OCI-LY7 (cell line): ENCODE data around the gene XRCC3.

Experiments
- EZH2phosphoT487 ChIP-seq: fragments of 200-600 bp; sonication (generic); IDR thresholded peaks from 2 replicates; pipeline ENCODE4 v1.6.1; 2018; ENCODE audit warnings: low read depth, borderline replicate concordance, mild to moderate bottlenecking, mixed run types, antibody characterized with exemption, low read length, moderate library complexity, mixed read lengths
- TF ChIP-seq, protein P1 (sequence below): fragments of 200-600 bp; sonication (generic); conservative IDR thresholded peaks from 2 replicates; pipeline ENCODE4 v1.5.1; 2014; ENCODE audit warnings: mild to moderate bottlenecking, antibody characterized with exemption, low read length, moderate library complexity, mixed read lengths

DNA sequence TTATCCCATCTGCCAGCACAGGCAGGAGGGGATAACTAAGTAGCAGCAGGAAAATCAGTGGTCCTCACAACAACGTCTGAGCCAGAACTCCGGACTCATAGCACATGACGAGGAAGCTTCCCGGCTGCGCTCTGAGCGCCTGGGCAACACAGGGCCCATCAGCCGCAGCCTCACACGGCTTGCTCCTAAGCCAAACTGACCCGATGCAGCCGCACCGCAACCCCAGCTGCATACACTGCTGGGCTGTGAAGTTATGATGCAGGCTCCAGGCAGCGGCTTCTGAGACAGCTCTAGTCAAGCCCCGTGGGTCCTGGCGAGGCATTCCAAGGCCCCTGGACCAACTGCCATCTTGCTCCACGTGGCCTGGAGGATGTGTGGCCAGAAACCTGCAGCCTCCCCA is 28.4 kb upstream of the XRCC3 start:
- TF ChIP-seq, protein P1, sequence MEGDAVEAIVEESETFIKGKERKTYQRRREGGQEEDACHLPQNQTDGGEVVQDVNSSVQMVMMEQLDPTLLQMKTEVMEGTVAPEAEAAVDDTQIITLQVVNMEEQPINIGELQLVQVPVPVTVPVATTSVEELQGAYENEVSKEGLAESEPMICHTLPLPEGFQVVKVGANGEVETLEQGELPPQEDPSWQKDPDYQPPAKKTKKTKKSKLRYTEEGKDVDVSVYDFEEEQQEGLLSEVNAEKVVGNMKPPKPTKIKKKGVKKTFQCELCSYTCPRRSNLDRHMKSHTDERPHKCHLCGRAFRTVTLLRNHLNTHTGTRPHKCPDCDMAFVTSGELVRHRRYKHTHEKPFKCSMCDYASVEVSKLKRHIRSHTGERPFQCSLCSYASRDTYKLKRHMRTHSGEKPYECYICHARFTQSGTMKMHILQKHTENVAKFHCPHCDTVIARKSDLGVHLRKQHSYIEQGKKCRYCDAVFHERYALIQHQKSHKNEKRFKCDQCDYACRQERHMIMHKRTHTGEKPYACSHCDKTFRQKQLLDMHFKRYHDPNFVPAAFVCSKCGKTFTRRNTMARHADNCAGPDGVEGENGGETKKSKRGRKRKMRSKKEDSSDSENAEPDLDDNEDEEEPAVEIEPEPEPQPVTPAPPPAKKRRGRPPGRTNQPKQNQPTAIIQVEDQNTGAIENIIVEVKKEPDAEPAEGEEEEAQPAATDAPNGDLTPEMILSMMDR, result no peak
- TF ChIP-seq EZH2phosphoT487, result no peak
